ENCODE data around the gene PPT2. TPM values are rescaled to one million over a fixed set of nuclear protein-coding genes. Genes with fewer than 3 reads are reported as not detected.
A peak's percentile ranks its signal among the peaks of the same experiment; 100 is the strongest.

The PPT2 gene
- total RNA-seq, 1 experiment from 2014 or later: 46.3 TPM

GRCh38 chr6:32148289-32149091 lies 5.5 kb upstream of the PPT2 start:
- TF ChIP-seq CTCF (conservative IDR thresholded peaks at IDR 0.05): no peak
- Histone ChIP-seq H2BK12ac (ENCODE audit: insufficient read length, low read depth, low read length) (no peak overlapping the region), H4K20me1 (ENCODE audit: control insufficient read depth, insufficient read depth, insufficient read length) (no peaks in the 10 kb centered on the region), H2BK15ac (ENCODE audit: low read depth, low read length) (no peak overlapping the region), H3K14ac (ENCODE audit: insufficient read depth, low read length) (no peak overlapping the region), H3K79me1 (ENCODE audit: insufficient read depth, low read depth, low read length, poor library complexity, severe bottlenecking) (no peaks in the 10 kb centered on the region), H2BK5ac (ENCODE audit: insufficient read length, low read length) (no peak overlapping the region), H4K5ac (ENCODE audit: insufficient read length, low read depth, low read length) (no peak overlapping the region), H3K56ac (ENCODE audit: insufficient read length, low read depth, low read length) (no peak overlapping the region), H3K9me3 (ENCODE audit: control insufficient read depth, low read depth, low read length) (no peaks in the 10 kb centered on the region), H2AFZ (ENCODE audit: low read length) (no peak overlapping the region), H3K4me2 (ENCODE audit: insufficient read depth, insufficient read length, low read length) (peak overlapping the region; percentile 41), H3K18ac (ENCODE audit: insufficient read length, low read depth, low read length) (no peak overlapping the region), H3K27ac (ENCODE audit: insufficient read length, low read depth, low read length) (no peak overlapping the region), H3K27me3 (ENCODE audit: insufficient read depth, low read length) (no peaks in the 10 kb centered on the region; the same call in 1 of the 2 replicates), H2BK20ac (ENCODE audit: low read depth, low read length, poor library complexity, severe bottlenecking) (no peak overlapping the region), H3K9ac (ENCODE audit: extremely low read depth, insufficient read length, low read length) (no peak overlapping the region), H3T11ph (ENCODE audit: low read length) (no peak overlapping the region), H4K91ac (ENCODE audit: insufficient read length, low read depth, low read length) (no peak overlapping the region), H4K8ac (replicated peaks; ENCODE audit: insufficient read length, low read depth, low read length) (no peak overlapping the region), H3K79me2 (ENCODE audit: insufficient read depth, low read length) (no peaks in the 10 kb centered on the region), H2BK120ac (ENCODE audit: low read depth, low read length, poor library complexity, severe bottlenecking) (no peak overlapping the region), H2AK5ac (ENCODE audit: insufficient read length, low read length) (no peak overlapping the region), H3K4me1 (ENCODE audit: insufficient read depth, low read length) (peaks cover 9% of the 10 kb centered on the region), H3K23me2 (ENCODE audit: insufficient read length, low read depth, low read length, poor library complexity, severe bottlenecking) (peaks cover 30% of the 10 kb centered on the region), H3K23ac (ENCODE audit: insufficient read length, low read depth, low read length) (no peak overlapping the region), H3K4ac (ENCODE audit: low read depth, low read length) (no peak overlapping the region)
- WGBS (ENCODE audit: extremely low coverage, insufficient read length, low lambda C conversion rate): no CpG with 5 or more reads among the region's 39 CpGs
- Mint-ChIP-seq H3K36me3 (ENCODE audit: insufficient read depth in 1 of 3, low read depth in 3 of 3) (peaks cover 0 to 8% (median 3%) of the 10 kb centered on the region in 3 experiments; a peak in 2 of 7 replicates), H3K27me3 (ENCODE audit: low read depth) (peaks cover 4% of the 10 kb centered on the region), H3K4me3 (peak overlapping the region in 1 of 2 experiments; percentile 30; a peak in 2 of 5 replicates), H3K9me3 (no peaks in the 10 kb centered on the region; a peak in 1 of 5 replicates), H3K4me1 (peaks cover 39 to 62% of the 10 kb centered on the region in 2 experiments), H3K27ac (peak overlapping the region in 1 of 3 experiments; percentile 60; a peak in 2 of 7 replicates)
- DNase-seq: peak; percentile 91
